ENCODE data around the gene SLC39A2. TPM values are rescaled to one million over a fixed set of nuclear protein-coding genes. Genes with fewer than 3 reads are reported as not detected.

The SLC39A2 gene
- total RNA-seq, 1 donor from 2014 or later, result 2.7 TPM

- peaks cover 5% of the 10 kb centered on the region for H3K9me3 Mint-ChIP-seq
- peaks cover 20% of the 10 kb centered on the region for H3K4me1 Mint-ChIP-seq
- H3K27me3 Mint-ChIP-seq (ENCODE audit: low read depth), result no peaks in the 10 kb centered on the region
- no peak overlapping the region for H3K4me3 Mint-ChIP-seq
- H3K27ac Mint-ChIP-seq, result no peak overlapping the region
- DNase-seq (ENCODE audit: low spot score in 2 of 2, unreplicated experiment in 2 of 2), result no peak
- H3K36me3 Mint-ChIP-seq, result no peaks in the 10 kb centered on the region
- no peak for TF ChIP-seq CTCF (IDR thresholded peaks at IDR 0.05; ENCODE audit: unreplicated experiment)
Observed at GRCh38 chr14:21030531-21030930, 31.4 kb downstream of the SLC39A2 start.

GRCh38 chr14:21032326-21033132 lies 33.4 kb downstream of the SLC39A2 start:
- H3K27ac Mint-ChIP-seq, result no peak overlapping the region
- H3K36me3 Mint-ChIP-seq, result no peaks in the 10 kb centered on the region
- H3K4me1 Mint-ChIP-seq, result peaks cover 15% of the 10 kb centered on the region
- no peaks in the 10 kb centered on the region for H3K27me3 Mint-ChIP-seq (ENCODE audit: low read depth)
- no peak for DNase-seq (ENCODE audit: low spot score in 2 of 2, unreplicated experiment in 2 of 2)
- no peak overlapping the region for H3K4me3 Mint-ChIP-seq
- no peak for TF ChIP-seq CTCF (IDR thresholded peaks at IDR 0.05; ENCODE audit: unreplicated experiment)
- H3K9me3 Mint-ChIP-seq, result peaks cover 5% of the 10 kb centered on the region

GRCh38 chr14:21033133-21033698 lies 34.1 kb downstream of the SLC39A2 start:
- DNase-seq (ENCODE audit: low spot score in 2 of 2, unreplicated experiment in 2 of 2), result no peak
- Mint-ChIP-seq H3K36me3 (no peaks in the 10 kb centered on the region), H3K4me3 (no peak overlapping the region), H3K9me3 (peaks cover 5% of the 10 kb centered on the region), H3K4me1 (peaks cover 22% of the 10 kb centered on the region), H3K27me3 (ENCODE audit: low read depth) (no peaks in the 10 kb centered on the region), H3K27ac (no peak overlapping the region)
- TF ChIP-seq CTCF (IDR thresholded peaks at IDR 0.05; ENCODE audit: unreplicated experiment), result no peak

- TF ChIP-seq CTCF (IDR thresholded peaks at IDR 0.05; ENCODE audit: unreplicated experiment), result no peak
- DNase-seq (ENCODE audit: low spot score in 2 of 2, unreplicated experiment in 2 of 2), result no peak
- H3K36me3 Mint-ChIP-seq, result no peaks in the 10 kb centered on the region
- no peak within 1 kb of the TSS for H3K27ac Mint-ChIP-seq
- no peak within 1 kb of the TSS for H3K4me3 Mint-ChIP-seq
- peaks cover 5% of the 10 kb centered on the region for H3K9me3 Mint-ChIP-seq
- H3K4me1 Mint-ChIP-seq, result peaks cover 33% of the 10 kb centered on the region
- H3K27me3 Mint-ChIP-seq (ENCODE audit: low read depth), result no peaks in the 10 kb centered on the region
Observed at GRCh38 chr14:21034707-21035106, 35.6 kb downstream of the SLC39A2 start, which contains the start of gene RNASE13. Gene RNASE13 (minus strand): TSS chr14:21034807. CDS start chr14:21034288, 519 bp downstream.

GRCh38 chr14:21036751-21037150 lies 37.7 kb downstream of the SLC39A2 start:
- Mint-ChIP-seq H3K27me3 (ENCODE audit: low read depth) (no peaks in the 10 kb centered on the region), H3K4me3 (no peak overlapping the region), H3K9me3 (peaks cover 5% of the 10 kb centered on the region), H3K36me3 (no peaks in the 10 kb centered on the region), H3K27ac (no peak overlapping the region), H3K4me1 (peaks cover 42% of the 10 kb centered on the region)
- no peak for TF ChIP-seq CTCF (IDR thresholded peaks at IDR 0.05; ENCODE audit: unreplicated experiment)
- no peak for DNase-seq (ENCODE audit: low spot score in 2 of 2, unreplicated experiment in 2 of 2)

Data from mesothelial cell of epicardium (in vitro differentiated cells).